ENCODE measurements around the gene PNPLA1.

Gene PNPLA1

GRCh38 chr6:36314221-36315014 is 44.6 kb downstream of the PNPLA1 start:
- DNase-seq (ENCODE audit: low read depth, low spot score), result no peak

- no peak for DNase-seq (ENCODE audit: low read depth, low spot score)
These were observed 46.1 kb downstream of the PNPLA1 start for GRCh38 chr6:36315921-36316320.

GRCh38 chr6:36317623-36318022 is 47.8 kb downstream of the PNPLA1 start:
- DNase-seq (ENCODE audit: low read depth, low spot score), result no peak

- DNase-seq (ENCODE audit: low read depth, low spot score), result no peak
These were observed 49.0 kb downstream of the PNPLA1 start for GRCh38 chr6:36318690-36319435.

- DNase-seq (ENCODE audit: low read depth, low spot score), result no peak
These were observed 49.5 kb downstream of the PNPLA1 start for GRCh38 chr6:36319436-36319762.

GRCh38 chr6:36319821-36320220 is 50.0 kb downstream of the PNPLA1 start:
- DNase-seq (ENCODE audit: low read depth, low spot score), result no peak

GRCh38 chr6:36320475-36320874 is 50.6 kb downstream of the PNPLA1 start:
- no peak for DNase-seq (ENCODE audit: low read depth, low spot score)

GRCh38 chr6:36322591-36322990 is 52.7 kb downstream of the PNPLA1 start:
- no peak for DNase-seq (ENCODE audit: low read depth, low spot score)

GRCh38 chr6:36323062-36323461 is 53.2 kb downstream of the PNPLA1 start:
- no peak for DNase-seq (ENCODE audit: low read depth, low spot score)

GRCh38 chr6:36324191-36324590 is 54.3 kb downstream of the PNPLA1 start:
- no peak for DNase-seq (ENCODE audit: low read depth, low spot score)

- DNase-seq (ENCODE audit: low read depth, low spot score), result no peak
These were observed 54.9 kb downstream of the PNPLA1 start for GRCh38 chr6:36324715-36325114.

- no peak for DNase-seq (ENCODE audit: low read depth, low spot score)
These were observed 56.6 kb downstream of the PNPLA1 start for GRCh38 chr6:36326356-36326995.

GRCh38 chr6:36327226-36327918 is 57.5 kb downstream of the PNPLA1 start:
- no peak for DNase-seq (ENCODE audit: low read depth, low spot score)

GRCh38 chr6:36327919-36328236 is 58.0 kb downstream of the PNPLA1 start:
- no peak for DNase-seq (ENCODE audit: low read depth, low spot score)

GRCh38 chr6:36328600-36328999 is 58.7 kb downstream of the PNPLA1 start:
- DNase-seq (ENCODE audit: low read depth, low spot score), result no peak

- DNase-seq (ENCODE audit: low read depth, low spot score), result no peak
These were observed 60.0 kb downstream of the PNPLA1 start for GRCh38 chr6:36329798-36330291.

GRCh38 chr6:36330366-36330765 is 60.5 kb downstream of the PNPLA1 start:
- DNase-seq (ENCODE audit: low read depth, low spot score), result no peak

GRCh38 chr6:36331381-36331780 is 61.5 kb downstream of the PNPLA1 start:
- no peak for DNase-seq (ENCODE audit: low read depth, low spot score)

- DNase-seq (ENCODE audit: low read depth, low spot score), result no peak
These were observed 63.5 kb downstream of the PNPLA1 start for GRCh38 chr6:36333171-36333895.

- no peak for DNase-seq (ENCODE audit: low read depth, low spot score)
These were observed 64.3 kb downstream of the PNPLA1 start for GRCh38 chr6:36333931-36334725.
